ENCODE results near the gene SNCB. TPM values are rescaled to one million over a fixed set of nuclear protein-coding genes. Genes with fewer than 3 reads are reported as not detected.
A peak's percentile ranks its signal among the peaks of the same experiment; 100 is the strongest.

The SNCB gene
- polyA plus RNA-seq (2012; ENCODE audit: insufficient read depth, insufficient read length), result 3.1 TPM

- DNase-seq (ENCODE audit: low read depth, low spot score), result no peak
- H3K4me3 ChIP-seq (ENCODE audit: low read length), result peak within 1 kb of the TSS; percentile 30
Measured at GRCh38 chr5:176629853-176630680, at the start of gene SNCB, which contains the start of gene EIF4E1B. Gene SNCB (minus strand): TSS chr5:176630534. CDS start chr5:176629654, 880 bp downstream. Gene EIF4E1B (plus strand): TSS chr5:176630675. CDS start chr5:176642788, 12,113 bp downstream.

- H3K4me3 ChIP-seq (ENCODE audit: low read length), result no peak overlapping the region
- DNase-seq (ENCODE audit: low read depth, low spot score), result no peak
Measured at GRCh38 chr5:176679365-176680225, 49.3 kb upstream of the SNCB start.

- DNase-seq (ENCODE audit: low read depth, low spot score), result no peak
- H3K4me3 ChIP-seq (ENCODE audit: low read length), result no peak overlapping the region
Measured at GRCh38 chr5:176678584-176678983, 48.2 kb upstream of the SNCB start.

- no peak for DNase-seq (ENCODE audit: low read depth, low spot score)
- no peak overlapping the region for H3K4me3 ChIP-seq (ENCODE audit: low read length)
Measured at GRCh38 chr5:176677209-176677939, 47.0 kb upstream of the SNCB start.

- H3K4me3 ChIP-seq (ENCODE audit: low read length), result no peak overlapping the region
- DNase-seq (ENCODE audit: low read depth, low spot score), result no peak
Measured at GRCh38 chr5:176676361-176676824, 46.1 kb upstream of the SNCB start.

- no peak overlapping the region for H3K4me3 ChIP-seq (ENCODE audit: low read length)
- no peak for DNase-seq (ENCODE audit: low read depth, low spot score)
Measured at GRCh38 chr5:176675676-176676360, 45.5 kb upstream of the SNCB start.

GRCh38 chr5:176674799-176675198, 44.5 kb upstream of the SNCB start:
- no peak overlapping the region for H3K4me3 ChIP-seq (ENCODE audit: low read length)
- no peak for DNase-seq (ENCODE audit: low read depth, low spot score)

- no peak overlapping the region for H3K4me3 ChIP-seq (ENCODE audit: low read length)
- DNase-seq (ENCODE audit: low read depth, low spot score), result no peak
Measured at GRCh38 chr5:176673651-176674583, 43.6 kb upstream of the SNCB start.

- DNase-seq (ENCODE audit: low read depth, low spot score), result no peak
- no peak overlapping the region for H3K4me3 ChIP-seq (ENCODE audit: low read length)
Measured at GRCh38 chr5:176671890-176672747, 41.8 kb upstream of the SNCB start.

- H3K4me3 ChIP-seq (ENCODE audit: low read length), result no peak overlapping the region
- no peak for DNase-seq (ENCODE audit: low read depth, low spot score)
Measured at GRCh38 chr5:176671399-176671798, 41.1 kb upstream of the SNCB start.

- DNase-seq (ENCODE audit: low read depth, low spot score), result no peak
- no peak overlapping the region for H3K4me3 ChIP-seq (ENCODE audit: low read length)
Measured at GRCh38 chr5:176670449-176670848, 40.1 kb upstream of the SNCB start.

- no peak for DNase-seq (ENCODE audit: low read depth, low spot score)
- no peak overlapping the region for H3K4me3 ChIP-seq (ENCODE audit: low read length)
Measured at GRCh38 chr5:176667637-176668036, 37.3 kb upstream of the SNCB start.

GRCh38 chr5:176665517-176665916, 35.2 kb upstream of the SNCB start:
- no peak for DNase-seq (ENCODE audit: low read depth, low spot score)
- no peak overlapping the region for H3K4me3 ChIP-seq (ENCODE audit: low read length)

- DNase-seq (ENCODE audit: low read depth, low spot score), result no peak
Measured at GRCh38 chr5:176664886-176665285, 34.6 kb upstream of the SNCB start.

GRCh38 chr5:176664479-176664878, 34.1 kb upstream of the SNCB start:
- no peak overlapping the region for H3K4me3 ChIP-seq (ENCODE audit: low read length)
- DNase-seq (ENCODE audit: low read depth, low spot score), result no peak

More at GRCh38 chr5:176664886-176665285, 34.6 kb upstream of the SNCB start:
- H3K4me3 ChIP-seq (ENCODE audit: low read length), result no peak overlapping the region

GRCh38 chr5:176663566-176663965, 33.2 kb upstream of the SNCB start:
- no peak overlapping the region for H3K4me3 ChIP-seq (ENCODE audit: low read length)
- no peak for DNase-seq (ENCODE audit: low read depth, low spot score)

Measured in Jurkat, Clone E6-1 (cell line).